Medulla oblongata (tissue), 1 donor: ENCODE results near the gene IFT80.

ENCODE experiments used
- DNase-seq: peaks from one replicate; pipeline ENCODE4 v3.0.0-alpha.2; 2015; ENCODE audit errors: extremely low spot score

The IFT80 gene

DNA sequence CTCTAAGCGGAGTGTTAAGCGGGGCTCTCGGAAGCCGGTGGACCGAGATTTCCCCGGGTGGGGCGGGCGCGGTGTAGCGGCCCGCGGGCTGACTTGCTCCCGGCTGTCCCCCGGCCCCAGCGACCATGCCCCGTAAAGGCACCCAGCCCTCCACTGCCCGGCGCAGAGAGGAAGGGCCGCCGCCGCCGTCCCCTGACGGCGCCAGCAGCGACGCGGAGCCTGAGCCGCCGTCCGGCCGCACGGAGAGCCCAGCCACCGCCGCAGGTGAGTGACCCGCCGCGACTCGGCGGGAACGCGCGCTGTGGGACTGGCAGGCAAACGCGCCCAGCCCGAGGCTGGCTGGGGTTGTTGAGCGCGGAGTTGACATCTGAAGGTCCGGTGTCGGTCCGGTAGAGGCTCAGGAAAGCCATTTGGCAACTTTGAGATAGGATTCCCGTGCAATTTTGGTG lies 1.7 kb upstream of the IFT80 start:
- DNase-seq = no peak

DNA sequence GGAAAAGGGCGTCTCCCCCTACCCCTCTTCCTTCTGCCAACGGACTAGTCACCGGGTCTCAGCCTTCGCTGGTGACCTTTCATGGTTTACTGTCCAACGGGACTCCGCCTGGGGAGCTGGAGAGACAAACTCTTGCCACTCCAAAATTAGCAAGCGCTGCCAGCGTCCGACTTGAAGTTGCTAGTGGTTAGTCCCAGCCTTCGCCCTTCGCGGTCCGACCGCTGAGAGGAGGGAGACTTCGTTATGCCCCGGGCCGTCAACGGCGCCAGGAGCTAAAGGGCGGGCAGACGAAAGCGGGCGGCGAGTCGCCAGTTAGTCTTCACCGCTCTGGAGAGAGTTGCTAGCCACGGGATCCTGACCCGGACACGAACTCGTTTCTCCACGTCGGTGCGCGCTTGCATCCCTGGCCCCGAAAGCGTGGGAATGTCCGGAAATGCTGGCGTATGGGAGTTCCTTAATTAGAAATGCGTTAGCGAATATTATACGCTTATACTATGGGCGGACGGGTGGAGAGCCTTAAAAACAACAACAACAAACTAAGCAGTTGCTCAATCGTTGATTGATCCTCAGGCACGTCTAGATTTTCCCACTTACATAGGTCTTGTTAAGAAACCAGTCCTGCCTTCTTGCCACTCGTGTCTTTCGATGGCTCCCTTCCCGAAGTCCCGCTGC lies 1.1 kb upstream of the IFT80 start:
- peak; percentile 28 for DNase-seq

DNA sequence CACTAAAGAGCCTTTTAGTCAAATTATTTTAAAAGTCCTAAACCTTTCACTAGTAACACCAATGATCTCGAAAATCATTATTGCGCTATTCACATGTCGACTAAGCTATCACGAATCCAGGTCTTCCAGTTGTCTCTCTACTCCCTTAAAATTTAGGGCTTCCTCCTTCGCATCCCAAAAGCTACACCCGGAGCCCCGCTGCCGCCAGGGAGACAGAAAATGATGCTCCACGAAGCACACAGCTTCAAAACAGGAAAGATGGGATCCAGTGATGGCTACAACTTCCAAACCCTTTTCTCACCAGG lies 253 bp downstream of the IFT80 start:
- no peak for DNase-seq

DNA sequence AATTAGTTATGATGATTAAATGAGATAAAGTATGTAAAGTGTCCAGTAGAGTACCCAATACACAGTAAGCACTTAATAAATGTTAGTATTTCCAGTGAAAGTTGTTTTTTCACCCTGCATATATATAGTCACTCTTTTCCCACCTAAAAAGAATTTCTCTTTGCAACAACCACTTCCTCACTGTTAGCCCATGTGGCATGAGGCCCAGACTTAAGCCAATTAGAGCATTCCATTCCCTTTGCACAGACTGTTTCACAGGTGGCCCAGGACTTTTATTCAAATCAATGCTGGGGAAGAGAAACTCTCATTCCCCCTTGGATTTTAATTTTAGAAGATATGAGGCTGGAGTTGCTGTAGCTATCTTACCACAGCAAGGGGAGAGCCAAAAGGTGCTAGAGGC lies 3.7 kb downstream of the IFT80 start:
- DNase-seq = no peak

DNA sequence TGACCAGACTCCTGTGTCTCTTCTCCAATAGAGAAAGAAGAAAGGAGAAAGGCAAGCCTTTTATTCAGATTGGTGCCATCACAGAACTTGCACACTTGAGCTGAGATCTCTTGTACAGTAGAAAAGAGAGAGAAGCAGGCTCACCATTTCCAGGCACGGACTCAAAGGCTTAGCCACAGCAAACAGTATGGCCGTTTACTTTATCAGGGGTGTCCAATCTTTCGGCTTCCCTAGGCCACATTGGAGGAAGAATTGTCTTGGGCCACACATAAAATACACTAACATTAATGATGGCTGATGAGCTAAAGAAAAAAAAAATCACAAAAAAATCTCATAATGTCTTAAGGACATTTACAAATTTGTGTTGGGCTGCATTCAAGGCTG lies 5.0 kb downstream of the IFT80 start:
- no peak for DNase-seq

DNA sequence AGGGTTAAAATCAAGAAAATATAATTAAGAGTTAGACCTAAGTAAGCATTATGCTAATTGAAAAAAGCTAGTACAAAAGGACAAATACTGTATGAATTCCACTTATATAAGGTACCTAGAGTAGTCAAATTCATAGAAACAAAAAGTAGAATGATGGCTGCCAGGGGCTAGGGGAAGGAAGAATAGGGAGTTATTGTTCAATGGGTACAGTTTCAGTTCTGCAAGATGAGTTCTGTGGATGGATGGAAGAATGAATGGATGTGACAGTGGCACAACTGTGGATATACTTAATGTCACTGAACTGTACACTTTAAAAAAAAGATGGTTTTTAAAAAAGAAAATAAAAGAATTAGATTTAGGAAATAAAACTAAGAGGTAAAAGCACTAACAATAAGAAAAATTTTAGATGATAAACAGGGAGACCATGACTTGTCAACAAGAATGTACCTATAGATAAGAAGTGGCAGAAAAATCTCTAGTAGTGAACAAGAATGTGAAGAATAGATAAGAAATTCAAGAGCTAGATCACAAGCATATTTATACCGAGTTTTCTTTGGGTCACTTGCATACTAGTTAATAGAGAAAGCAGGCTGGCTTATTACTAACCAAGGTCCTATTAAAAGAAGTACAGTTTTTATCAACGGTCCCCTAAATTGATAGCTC lies 5.5 kb downstream of the IFT80 start:
- DNase-seq = no peak

DNA sequence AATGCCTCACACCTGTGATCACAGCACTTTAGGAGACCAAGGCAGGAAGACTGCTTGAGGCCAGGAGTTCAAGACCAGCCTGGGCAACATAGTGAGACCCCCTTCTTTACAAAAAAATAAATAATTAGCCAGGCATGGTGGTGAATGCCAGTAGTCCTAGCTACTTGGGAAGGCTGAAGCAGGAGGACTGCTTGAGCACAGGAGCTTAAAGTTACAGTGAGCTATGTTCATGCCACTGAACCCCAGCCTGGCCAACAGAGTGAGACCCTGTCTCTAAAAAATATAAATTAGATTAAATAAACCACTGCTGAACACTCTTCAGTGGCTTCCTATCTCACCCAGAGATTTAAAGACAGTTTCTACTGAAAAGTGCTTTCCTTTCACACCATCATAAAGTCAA lies 6.2 kb downstream of the IFT80 start:
- DNase-seq = no peak

DNA sequence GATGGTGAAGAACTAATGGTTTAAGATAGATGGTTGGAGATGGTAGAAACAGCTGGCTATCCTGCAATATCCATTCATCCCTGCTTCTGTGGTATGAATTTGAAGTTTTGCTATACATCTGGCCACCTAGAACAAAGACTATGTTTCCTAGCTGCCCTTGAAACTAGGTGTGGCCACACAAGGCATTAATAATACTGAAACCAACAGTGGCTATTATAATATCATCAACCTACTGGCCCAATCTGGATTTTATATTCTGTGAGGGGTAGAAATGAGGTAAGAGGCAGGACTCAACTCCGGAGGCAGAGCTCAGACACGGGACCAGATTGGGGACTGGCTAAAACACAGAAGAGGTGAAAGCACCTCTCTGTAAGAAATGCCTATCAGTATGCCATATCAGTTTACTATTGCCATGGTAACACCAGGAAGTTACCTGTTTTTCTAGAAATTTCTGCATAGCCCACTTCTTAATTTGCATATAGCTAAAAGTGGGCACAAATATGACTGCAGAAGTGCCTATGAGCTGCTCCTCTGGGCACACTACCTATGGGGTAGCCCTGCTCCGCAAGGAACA lies 8.4 kb downstream of the IFT80 start:
- no peak for DNase-seq

DNA sequence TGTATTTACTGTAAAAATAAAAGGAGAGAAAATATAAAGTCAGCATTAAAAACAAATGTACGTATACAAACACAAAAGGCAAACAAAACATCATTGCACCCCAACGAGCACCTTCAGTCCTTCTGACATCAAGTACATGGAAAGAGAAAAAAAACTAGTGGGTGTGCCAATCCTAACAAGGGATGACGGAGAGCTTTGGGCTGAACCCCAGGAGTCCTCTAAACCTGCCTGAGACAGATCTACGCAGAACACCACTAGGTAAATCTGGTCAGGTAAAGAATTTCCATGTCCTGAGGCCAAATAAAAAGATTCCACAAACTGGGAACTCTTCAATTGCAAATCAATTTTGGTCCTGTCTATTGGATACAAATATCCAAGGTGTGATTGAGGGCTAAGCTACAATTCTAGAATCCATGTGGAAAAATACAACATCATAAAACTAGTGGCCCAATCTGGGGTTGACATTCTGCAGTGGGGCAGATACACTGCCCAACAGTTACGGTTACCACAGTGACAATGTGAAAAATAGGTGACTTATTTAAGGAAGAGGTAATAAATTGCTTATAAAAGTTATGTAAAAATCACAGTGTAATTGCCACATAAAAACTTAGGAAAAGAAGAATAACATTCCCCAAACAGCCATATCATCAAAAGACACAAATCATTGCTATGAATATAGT lies 14.2 kb downstream of the IFT80 start:
- DNase-seq = no peak

DNA sequence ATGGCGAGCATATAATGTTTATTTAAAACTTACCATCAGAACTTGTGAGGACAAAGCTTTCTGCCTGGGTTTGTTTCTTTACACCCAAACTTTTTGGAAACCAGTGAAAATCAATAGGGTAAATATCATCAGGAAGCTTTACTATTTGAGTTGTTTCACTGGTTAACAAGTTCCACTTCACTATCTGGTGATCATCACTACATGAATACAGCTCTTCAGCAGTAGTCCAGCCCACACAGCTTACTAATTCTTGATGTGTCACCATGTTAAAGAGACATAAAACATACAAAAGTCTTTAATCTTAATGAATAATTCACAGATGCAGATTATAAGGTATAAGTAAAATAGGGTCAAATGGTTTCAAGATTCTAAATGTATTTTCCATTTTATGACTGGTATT lies 17.6 kb downstream of the IFT80 start:
- DNase-seq = no peak

DNA sequence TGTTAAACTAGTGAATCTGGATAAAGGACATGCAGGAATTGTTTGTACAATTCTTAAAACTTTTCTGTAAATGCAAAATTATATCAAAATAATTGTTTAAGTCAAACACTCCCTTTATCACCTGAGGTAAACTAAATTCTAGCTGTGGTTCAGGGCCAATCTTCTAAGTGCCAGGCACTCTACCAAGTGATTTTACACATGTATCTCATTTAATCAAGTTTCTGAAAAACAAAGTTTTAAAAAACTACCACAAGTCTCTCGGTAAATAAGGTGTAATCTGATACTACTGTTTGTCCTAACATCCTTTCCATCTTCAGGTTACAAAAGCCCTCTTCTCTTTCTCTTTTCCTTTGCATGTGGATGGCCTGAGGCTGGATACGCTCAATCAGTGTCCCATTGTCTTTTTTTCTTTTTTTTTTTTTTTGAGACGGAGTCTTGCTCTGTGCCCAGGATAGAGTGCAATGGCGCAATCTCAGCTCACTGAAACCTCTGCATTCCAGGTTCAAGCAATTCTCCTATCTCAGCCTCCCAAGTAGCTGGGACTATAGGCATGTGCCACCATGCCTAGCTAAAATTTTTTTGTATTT lies 19.3 kb downstream of the IFT80 start:
- no peak for DNase-seq

DNA sequence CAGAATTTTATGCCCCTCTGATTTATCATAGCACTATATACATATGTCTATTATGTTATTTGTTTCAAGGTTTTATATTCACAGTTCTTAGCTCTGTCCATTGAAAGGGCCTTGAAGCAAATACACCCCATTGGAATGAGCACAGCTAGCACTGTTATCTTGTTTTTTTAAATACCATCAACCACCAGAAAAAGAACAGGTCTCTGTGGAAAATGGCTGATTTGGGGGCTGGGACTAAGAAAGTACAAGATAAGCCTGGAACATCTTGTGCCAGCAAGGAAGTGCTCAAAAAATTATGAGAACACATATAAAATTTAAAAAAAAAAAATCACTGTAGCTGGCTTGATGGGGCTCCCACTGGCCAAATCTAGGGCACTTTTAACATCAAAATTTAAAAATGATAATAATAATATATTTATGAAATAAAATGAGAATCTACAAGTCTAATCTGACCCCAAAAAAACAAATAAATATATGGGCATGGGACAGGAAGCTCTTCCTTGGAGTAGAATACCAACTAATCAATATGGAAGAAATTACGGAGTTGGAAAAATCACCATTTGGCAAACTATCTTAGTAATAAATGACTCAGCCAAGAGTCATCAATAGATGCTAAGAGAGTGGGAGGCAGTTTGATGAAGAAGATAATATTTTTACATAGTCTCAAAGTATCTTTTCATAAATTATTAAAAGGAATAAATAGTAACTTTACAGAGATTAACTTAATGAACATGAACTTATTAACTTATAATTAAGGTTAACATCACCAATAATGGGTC lies 20.5 kb downstream of the IFT80 start:
- no peak for DNase-seq

DNA sequence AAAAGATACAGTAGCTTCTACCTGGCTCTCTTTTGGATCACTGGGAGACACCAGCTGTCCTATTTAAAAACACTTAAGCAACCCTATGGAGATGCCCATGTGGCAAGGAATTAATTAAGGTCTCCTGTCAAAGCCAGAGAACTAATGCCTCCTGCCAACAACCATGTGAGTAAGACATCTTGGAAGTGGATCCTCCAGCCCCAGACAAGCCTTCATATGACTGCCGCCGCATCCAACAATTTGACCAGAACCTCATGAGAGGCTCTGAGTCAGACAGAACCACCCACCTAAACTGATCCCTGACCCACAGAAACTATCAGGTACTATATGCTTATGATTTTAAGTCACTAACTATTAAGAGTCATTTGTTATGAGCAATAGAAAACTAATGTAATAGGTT lies 22.3 kb downstream of the IFT80 start:
- DNase-seq = no peak

DNA sequence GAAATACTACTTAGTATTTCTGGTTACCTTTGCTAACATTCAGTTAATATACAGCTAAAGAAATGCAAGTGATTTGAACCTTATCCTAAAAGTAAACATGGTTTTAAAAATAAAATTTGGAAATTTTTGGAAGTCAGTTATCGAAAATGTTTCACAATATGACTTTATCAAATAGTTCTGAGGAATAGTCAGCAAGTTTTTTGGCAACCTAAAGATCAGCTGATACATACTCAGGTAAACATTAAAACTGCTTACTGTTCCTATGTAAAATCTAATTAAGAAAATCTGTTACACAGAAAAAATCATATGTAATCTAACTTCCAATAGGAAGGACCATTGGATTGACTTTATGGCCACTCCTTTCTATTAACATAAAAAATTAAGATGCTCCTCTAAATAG lies 24.1 kb downstream of the IFT80 start:
- no peak for DNase-seq

DNA sequence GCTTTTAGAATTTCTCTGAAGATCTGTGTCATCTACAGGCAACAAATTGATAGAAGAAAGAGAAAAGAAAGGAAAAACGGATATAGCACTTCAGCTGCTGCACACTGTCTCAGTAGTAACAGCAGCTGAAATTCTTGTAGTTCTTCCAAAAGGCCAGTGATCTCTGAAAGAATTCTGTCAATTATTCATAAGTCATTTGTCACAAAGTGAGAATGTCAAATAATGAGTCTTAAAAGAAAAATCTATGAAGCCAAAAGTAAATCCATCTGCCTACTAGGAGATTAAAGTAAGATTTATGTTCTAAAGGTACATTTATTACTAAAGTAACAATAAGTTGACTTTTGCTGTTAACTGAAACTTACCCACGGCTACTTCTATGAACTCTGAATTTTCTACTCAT lies 24.6 kb downstream of the IFT80 start:
- no peak for DNase-seq

DNA sequence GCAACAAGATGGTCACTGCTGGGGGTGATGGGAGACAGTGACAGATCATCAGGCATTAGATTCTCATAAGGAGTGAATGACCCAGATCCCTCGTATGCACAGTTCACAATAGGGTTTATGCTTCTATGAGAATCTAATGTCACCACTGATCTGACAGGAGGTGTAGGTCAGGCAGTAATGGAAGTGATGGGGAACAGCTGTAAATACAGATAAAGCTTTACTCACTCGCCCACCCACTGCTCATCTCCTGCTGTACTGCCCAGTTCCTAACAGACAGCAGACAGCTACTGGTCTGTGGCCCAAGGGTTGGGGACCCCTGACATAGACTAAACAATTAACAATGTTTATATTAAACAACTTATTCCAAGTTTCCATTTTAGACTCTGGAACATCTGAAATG lies 25.4 kb downstream of the IFT80 start:
- DNase-seq = no peak

DNA sequence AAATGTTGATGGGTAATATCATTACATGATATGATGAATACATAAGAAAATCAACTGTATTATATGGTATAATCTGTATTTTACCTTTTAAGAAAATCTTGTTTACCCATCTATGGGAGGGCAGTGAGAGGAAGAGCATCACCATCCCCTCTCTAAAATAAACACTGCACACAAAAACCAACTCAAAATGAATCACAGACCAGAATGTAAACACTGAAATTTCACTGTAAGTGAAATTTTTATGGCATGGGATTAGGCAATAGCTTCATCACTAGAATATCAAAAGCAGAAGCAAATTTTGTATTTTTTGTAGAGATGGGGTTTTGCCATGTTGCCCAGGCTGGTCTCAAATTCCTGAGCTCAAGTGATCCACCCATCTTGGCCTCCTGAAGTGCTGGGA lies 26.2 kb downstream of the IFT80 start:
- no peak for DNase-seq

DNA sequence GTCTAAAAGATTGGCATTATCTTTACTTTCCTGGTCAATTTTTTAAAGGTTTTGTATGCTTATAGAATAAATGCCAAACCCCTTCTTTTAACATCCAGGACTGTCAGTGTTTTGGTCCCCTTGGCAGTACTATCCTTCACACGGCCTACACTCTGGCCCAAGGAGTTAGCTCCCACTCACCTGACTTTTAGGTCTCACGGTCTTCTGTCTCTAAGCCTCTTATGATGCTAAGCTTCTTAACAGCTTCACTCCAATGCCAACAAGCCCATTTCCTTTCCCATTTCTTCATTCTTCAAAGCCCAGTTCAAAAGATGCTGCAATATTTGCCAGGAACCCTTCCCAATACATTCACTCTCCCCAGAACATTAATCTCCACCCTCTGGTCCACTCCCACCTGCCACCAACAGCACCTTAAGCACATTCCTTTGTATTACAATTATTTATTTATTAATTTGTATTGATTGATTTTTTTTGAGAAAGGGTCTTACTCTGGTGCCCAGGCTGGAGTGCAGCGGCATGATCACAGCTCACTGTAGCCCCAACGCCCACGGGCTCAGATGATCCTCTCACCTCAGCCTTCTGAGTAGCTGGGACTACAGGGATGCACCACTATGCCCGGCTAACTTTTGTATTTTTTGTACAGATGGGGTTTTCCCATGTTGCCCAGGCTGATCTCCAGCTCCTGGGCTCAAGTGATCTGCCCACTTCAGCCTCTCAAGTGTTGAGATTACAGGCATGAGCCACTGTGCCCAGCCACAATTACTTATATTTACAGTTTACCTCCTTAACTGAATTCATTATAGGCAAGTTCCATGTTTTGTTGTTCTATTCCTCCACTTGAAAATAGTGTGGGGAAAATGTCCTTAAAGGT lies 27.8 kb downstream of the IFT80 start:
- no peak for DNase-seq

DNA sequence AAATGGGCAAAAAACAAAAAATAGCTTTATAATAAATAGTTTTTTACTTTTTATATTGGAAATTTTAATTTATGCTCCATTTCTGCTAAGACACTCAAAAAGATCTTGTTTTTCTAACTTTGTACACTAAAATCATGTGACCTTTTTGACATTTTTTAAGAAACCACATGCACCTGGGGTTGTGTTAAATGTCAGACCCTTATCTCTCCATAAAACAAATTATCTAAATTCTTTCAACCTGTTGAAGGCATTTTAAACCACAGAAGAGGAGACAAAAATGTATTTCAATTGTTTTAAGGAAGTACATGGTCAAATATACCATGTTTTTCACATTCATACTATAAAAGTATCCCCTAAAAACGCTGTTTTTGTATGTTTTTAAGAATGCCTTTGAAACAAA lies 29.2 kb downstream of the IFT80 start:
- no peak for DNase-seq

DNA sequence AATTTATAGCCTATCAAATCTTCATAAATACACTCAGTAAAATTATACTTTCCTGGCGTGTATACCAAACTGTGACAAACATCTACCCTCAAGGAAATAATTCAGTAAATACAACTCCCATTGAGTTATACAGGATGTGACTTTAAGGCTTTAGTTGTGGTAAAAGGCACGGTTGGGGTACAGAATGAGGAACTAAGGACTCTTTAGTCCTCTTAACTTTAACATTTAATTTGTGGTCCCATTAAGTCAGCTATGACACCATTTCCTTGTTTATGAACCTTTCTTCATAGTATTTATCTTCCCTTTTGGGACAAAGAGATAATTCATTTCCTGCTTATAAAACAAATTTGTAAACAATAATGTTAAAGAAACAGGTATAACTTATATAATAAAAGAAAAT lies 30.2 kb downstream of the IFT80 start:
- DNase-seq = no peak
